ENCODE measurements around the gene CRIP2. TPM values are rescaled to one million over a fixed set of nuclear protein-coding genes. Genes with fewer than 3 reads are reported as not detected.

Gene CRIP2
- total RNA-seq, 2 experiments from 2014 or later = 0.16 to 0.41 TPM

DNA sequence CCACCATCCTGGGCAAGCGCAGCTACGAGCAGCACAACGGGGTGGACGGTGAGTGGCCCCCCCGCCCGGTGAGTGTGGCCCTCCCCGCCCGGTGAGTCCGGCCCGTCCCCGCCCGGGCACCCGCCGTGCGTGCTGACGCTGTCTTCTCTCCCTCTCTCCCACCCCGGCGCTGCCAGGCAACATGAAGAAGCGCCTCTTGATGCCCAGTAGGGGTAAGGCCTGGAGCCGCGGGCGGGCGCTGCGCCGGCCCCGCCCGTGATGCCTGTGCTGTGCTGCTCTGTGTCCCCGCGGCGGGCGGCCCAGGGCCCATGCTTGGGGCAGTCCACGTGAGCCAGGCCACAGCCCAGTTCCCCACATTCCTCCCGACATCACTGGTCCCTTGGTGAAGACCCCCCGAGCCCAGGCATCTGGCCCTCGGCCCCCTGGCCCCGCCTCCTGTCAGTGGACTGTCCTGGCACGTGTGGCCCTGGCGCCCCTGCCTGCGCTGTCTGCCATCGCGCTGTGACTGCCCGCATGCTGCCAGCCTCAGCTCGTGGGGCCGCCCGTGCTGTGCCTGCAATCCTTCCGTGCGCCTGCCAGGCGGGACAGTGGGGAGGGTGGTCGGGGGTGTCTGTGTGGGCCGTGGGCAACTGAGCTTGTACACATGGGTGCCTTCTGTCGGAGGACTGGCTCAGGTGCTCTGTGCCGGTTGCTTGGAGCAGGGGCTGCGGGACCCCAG, 7.9 kb upstream of the CRIP2 start:
- no peak overlapping the region for H3K4me3 Mint-ChIP-seq
- H3K36me3 Mint-ChIP-seq = peaks cover 2% of the 10 kb centered on the region
- no peaks in the 10 kb centered on the region for H3K4me1 Mint-ChIP-seq
- no peaks in the 10 kb centered on the region for H3K9me3 Mint-ChIP-seq
- H3K27me3 Mint-ChIP-seq = no peaks in the 10 kb centered on the region
- H3K27ac Mint-ChIP-seq = no peak overlapping the region
- DNase-seq = no peak

DNA sequence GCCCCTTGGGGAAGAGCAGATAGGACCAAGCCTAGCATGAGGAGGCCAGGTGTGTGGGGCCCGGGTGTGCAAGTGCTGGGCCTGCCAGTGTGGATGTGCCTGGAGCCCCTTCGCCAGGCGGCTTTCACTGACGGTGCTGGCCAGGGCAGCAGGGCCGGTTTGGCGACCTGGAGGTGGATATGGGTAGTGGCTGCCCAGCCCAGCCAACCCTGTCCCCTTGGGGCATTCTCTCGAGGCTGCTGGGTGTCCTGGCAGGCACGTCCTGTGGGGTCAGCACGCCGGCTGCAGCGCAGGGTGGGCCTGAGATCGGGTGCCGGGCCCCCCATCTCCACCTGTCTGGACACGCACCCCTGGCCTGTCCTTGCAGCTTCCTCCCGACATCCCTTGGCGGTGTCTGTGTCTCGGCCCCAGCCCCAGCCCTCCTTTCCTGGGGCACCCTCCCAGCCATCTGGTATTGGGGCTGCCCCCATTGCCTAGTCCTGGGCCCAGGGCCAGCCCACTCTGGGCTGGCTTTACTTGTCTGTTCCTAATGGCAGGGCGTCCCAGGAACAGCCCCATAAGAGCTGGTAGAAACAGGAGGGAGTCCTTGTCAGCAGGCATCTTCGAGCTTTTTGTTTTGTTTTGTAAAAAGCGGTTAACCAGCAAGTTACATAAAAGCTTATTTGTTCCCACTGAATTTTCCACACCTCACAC, 7.2 kb upstream of the CRIP2 start:
- no peaks in the 10 kb centered on the region for H3K4me1 Mint-ChIP-seq
- H3K4me3 Mint-ChIP-seq = no peak overlapping the region
- H3K27ac Mint-ChIP-seq = no peak overlapping the region
- peaks cover 2% of the 10 kb centered on the region for H3K36me3 Mint-ChIP-seq
- no peaks in the 10 kb centered on the region for H3K27me3 Mint-ChIP-seq
- no peaks in the 10 kb centered on the region for H3K9me3 Mint-ChIP-seq
- DNase-seq = no peak

DNA sequence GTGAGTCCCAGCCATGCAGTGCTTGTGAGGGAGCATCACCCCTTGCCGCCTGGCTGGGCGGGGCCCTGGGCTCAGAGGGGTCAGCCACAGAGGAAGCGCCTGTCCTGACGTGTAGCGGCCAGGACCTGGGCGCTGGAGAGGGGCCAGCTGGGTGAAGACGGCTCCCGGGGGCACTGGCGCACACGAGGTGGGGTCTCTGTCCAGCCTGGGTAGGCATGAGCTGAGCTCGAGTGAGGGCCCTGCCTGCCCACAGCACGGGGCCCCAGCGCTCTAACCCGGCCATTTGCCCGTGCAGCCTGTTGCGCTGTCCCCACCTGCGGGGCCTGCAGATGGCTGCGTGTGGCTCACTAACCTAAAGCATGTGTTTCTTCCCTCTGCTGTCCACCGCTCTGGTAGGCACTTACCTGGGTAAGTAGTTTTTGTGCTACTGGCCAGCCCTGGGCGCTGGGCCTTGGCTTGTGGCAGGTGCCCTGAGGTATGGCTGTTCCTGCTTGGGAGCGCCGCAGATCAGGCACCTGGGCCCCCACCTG, 6.6 kb upstream of the CRIP2 start:
- H3K27ac Mint-ChIP-seq = no peak overlapping the region
- H3K36me3 Mint-ChIP-seq = peaks cover 2% of the 10 kb centered on the region
- no peaks in the 10 kb centered on the region for H3K4me1 Mint-ChIP-seq
- no peak for DNase-seq
- H3K4me3 Mint-ChIP-seq = no peak overlapping the region
- no peaks in the 10 kb centered on the region for H3K27me3 Mint-ChIP-seq
- no peaks in the 10 kb centered on the region for H3K9me3 Mint-ChIP-seq

DNA sequence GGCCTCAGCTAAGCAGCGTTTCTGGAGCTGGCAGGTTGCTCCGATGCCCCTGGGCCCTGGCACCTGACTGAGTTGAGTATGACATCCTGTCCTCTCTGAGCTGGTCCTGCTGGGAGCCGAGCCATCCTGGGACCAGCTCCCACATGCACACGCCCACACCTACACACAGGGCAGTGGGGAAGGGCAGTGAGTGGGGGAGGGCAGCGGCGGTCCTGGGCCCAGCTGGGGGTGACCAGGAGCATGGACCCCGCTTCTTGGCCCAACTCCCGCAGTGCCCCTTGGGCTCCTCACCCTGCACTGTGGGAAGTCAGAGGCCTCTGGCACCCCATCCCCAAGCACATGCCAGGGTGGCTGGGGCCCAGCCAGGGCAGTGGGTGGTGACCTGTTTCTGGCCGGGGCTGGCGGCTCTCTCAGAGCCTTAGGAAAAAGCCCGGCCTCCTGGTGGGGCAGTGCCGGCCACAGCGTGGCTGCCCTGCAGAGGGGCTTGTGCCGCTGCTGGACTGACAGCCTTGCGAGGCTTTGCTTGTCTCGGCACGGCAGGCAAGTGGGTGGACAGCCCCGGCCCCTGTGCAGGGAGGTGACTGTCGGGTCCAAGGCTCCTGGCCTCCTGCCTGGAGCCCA, 5.9 kb upstream of the CRIP2 start:
- no peak overlapping the region for H3K4me3 Mint-ChIP-seq
- H3K27me3 Mint-ChIP-seq = no peaks in the 10 kb centered on the region
- peaks cover 2% of the 10 kb centered on the region for H3K36me3 Mint-ChIP-seq
- no peaks in the 10 kb centered on the region for H3K4me1 Mint-ChIP-seq
- H3K27ac Mint-ChIP-seq = no peak overlapping the region
- no peaks in the 10 kb centered on the region for H3K9me3 Mint-ChIP-seq
- DNase-seq = no peak

DNA sequence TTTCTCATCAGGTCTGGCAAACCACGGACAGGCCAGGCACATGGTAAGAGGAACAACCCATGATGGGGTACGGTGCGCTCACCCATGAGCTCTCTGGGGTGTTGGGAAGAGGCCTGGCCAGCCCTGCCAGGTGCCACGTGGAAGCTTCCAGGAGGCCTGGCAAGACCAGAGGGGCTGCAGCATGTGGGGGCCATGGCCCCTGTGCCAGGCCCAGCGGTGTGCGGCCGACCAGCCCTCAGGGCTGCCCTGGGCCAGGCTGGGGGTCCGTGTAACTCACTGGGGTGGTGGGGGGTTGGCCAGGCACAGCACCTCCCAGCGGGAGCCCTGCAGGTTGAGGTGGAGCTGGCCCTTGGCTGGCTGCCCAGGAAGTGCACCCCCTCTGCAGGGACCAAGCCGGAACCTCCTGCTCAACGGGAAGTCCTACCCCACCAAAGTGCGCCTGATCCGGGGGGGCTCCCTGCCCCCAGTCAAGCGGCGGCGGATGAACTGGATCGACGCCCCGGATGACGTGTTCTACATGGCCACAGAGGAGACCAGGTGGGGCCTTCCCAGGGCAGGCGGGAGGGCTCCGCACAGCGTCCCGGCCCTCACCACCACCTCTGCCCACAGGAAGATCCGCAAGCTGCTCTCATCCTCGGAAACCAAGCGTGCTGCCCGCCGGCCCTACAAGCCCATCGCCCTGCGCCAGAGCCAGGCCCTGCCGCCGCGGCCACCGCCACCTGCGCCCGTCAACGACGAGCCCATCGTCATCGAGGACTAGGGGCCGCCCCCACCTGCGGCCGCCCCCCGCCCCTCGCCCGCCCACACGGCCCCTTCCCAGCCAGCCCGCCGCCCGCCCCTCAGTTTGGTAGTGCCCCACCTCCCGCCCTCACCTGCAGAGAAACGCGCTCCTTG, 4.9 kb upstream of the CRIP2 start:
- H3K27me3 Mint-ChIP-seq = no peaks in the 10 kb centered on the region
- DNase-seq = no peak
- no peaks in the 10 kb centered on the region for H3K36me3 Mint-ChIP-seq
- H3K4me3 Mint-ChIP-seq = no peak overlapping the region
- H3K4me1 Mint-ChIP-seq = no peaks in the 10 kb centered on the region
- no peak overlapping the region for H3K27ac Mint-ChIP-seq
- H3K9me3 Mint-ChIP-seq = no peaks in the 10 kb centered on the region

DNA sequence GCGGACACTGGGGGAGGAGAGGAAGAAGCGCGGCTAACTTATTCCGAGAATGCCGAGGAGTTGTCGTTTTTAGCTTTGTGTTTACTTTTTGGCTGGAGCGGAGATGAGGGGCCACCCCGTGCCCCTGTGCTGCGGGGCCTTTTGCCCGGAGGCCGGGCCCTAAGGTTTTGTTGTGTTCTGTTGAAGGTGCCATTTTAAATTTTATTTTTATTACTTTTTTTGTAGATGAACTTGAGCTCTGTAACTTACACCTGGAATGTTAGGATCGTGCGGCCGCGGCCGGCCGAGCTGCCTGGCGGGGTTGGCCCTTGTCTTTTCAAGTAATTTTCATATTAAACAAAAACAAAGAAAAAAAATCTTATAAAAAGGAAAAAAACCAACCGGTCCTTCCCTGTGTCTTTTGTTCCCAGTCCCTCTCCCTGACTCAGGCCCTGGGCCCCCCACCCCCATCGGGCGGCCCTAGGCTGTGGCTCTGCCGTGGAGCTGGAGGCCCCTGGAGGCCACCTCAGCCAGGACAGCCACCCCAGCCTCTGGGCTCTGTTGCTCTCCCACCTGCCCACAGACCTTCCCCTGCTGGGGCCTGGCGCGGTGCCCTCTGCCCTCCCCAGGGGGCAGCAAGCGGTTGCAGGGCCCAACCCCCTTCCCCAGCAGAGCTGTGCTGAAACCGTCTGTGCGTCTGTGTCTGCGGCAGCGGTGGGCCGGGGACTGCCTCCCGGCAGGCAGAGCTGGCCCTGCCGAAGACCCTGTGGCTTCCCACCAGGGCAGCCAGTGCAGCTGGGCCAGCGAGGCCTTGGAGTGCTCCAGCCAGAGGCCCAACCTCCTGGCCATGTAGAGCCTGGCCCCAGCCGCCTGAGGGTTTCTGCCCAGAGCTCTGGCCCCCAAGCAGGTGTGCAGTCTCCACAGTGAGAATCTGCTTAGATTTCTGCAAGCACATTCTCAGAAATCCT, 4.0 kb upstream of the CRIP2 start:
- Mint-ChIP-seq H3K27ac (no peak overlapping the region), H3K4me3 (no peak overlapping the region), H3K27me3 (peaks cover 4% of the 10 kb centered on the region), H3K9me3 (no peaks in the 10 kb centered on the region), H3K36me3 (no peaks in the 10 kb centered on the region), H3K4me1 (no peaks in the 10 kb centered on the region)
- DNase-seq = no peak

DNA sequence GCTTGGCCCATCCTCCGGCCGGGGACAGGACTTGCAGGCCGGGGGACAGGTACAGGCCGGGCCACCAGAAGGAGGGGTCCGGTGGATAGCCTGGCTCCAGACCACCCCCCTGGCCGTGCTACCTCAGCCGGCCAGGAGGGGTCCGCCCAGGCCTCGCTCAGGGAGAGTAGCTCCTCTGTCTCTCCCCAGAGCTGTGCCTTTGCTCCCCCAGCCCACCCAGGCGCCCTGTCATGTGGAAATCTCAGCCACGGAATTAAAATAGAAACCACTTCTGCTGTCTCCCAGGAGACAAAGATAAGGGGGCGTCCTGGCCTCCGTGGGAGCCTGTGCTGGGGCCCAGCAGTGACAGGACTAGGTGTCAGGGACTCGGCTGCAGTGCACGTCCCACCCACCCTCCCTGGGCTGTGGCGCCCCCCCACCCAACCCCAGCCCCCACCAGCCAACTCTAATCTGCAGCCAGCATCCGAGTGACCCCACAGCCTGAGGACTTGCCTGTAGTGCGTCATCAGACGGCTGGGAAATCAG, 3.3 kb upstream of the CRIP2 start:
- H3K27me3 Mint-ChIP-seq = peaks cover 11% of the 10 kb centered on the region
- DNase-seq = no peak
- no peaks in the 10 kb centered on the region for H3K9me3 Mint-ChIP-seq
- H3K27ac Mint-ChIP-seq = no peak overlapping the region
- H3K36me3 Mint-ChIP-seq = no peaks in the 10 kb centered on the region
- no peak overlapping the region for H3K4me3 Mint-ChIP-seq
- H3K4me1 Mint-ChIP-seq = no peaks in the 10 kb centered on the region

DNA sequence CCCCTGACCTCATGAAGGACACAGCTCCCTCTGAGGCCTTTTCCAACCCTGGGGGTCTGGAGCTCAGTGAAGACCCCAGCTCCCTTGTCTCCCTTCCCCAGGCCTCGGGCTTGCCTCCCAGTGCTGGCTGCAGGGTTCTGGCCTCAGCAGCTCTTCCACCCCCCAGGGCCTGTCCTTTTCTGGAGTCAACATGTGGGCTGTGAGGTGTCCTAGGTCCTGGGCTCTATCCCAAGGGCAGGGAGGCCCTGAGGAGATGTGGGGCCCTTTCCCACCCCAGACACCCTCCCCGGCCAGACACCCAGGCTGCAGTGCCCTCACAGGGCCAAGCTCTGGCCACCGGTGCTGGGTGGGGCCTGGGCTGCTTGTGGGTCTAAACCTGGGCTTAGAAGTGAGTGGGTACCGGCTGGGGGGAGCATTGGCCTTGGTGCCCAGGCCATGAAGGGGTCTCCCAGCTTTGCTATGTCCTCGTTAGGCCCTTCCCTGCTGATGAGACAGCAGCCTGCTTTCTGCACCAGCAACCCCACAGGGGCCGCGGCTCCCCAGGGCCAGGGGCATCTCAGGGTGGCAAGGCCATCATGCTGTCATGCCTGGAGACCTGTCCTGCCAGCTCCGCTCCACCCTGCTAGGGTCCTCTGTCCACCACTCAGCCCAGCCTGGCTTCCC, 2.7 kb upstream of the CRIP2 start:
- Mint-ChIP-seq H3K4me1 (peaks cover 1% of the 10 kb centered on the region), H3K27me3 (peaks cover 15% of the 10 kb centered on the region), H3K36me3 (no peaks in the 10 kb centered on the region), H3K4me3 (no peak overlapping the region), H3K27ac (no peak overlapping the region), H3K9me3 (no peaks in the 10 kb centered on the region)
- DNase-seq = no peak

DNA sequence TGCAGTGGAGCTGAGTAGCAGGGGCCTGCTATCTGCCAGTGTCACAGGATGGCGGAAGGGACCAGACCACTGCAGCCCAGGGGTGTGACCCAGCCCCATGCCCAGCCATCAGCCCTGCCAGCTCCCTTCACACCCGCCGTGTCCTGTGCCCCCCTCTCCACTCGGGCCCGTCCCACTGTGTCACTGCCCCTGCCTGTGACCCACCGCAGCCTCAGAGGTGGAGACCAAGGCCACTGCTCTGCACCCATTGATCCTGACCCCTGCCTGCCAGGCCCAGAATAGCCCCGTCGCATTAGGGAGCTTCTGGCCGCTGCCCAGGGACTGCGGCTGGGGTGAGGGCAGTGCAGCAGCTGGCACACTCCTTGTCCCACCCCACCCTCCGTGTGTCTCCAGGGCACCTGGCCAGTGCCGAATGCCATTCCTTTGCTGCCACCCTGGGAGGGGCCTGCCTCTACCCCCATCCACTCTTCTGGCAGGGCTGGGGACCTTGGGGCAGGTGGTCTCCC, 2.1 kb upstream of the CRIP2 start:
- no peak overlapping the region for H3K4me3 Mint-ChIP-seq
- no peak for DNase-seq
- H3K27ac Mint-ChIP-seq = no peak overlapping the region

DNA sequence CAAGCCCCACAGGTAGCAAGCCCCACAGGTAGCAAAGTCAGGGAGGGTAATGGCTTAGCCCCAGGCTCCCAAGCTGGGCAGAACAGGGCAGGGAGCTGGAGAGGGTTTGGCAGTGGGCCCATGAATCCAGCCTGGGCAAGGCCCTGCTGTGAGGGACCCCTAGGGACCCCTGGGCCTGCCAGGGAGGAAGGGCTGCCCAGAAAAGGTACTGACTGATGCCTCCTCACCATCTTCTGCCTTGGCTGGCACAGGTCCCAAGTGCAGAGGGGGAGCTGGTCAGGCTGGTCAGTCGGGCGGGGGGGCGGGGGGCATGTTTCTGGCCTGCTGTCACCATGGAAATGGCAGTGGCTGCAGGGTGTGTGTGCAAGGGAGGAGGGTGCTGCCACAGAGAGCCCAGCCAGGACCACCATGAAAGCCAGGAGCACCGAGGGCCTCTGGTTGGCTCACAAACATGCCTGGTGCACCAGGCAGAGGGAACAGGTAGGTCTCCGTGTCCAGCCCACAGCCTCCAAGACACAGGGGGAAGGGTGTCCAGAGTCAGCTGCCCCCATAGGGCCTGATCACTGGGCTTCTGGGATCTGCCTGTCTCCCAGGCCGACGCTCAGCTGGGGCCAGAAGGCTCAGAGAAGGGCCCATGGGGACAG, 1.5 kb upstream of the CRIP2 start:
- Mint-ChIP-seq H3K4me1 (peaks cover 5% of the 10 kb centered on the region), H3K36me3 (no peaks in the 10 kb centered on the region), H3K9me3 (peaks cover 3% of the 10 kb centered on the region), H3K27ac (no peak overlapping the region), H3K27me3 (peaks cover 25% of the 10 kb centered on the region), H3K4me3 (no peak overlapping the region)
- DNase-seq = no peak

More for the DNA sequence above, 2.1 kb upstream of the CRIP2 start:
- Mint-ChIP-seq H3K4me1 (peaks cover 5% of the 10 kb centered on the region), H3K36me3 (no peaks in the 10 kb centered on the region), H3K27me3 (peaks cover 21% of the 10 kb centered on the region), H3K9me3 (peaks cover 3% of the 10 kb centered on the region)

DNA sequence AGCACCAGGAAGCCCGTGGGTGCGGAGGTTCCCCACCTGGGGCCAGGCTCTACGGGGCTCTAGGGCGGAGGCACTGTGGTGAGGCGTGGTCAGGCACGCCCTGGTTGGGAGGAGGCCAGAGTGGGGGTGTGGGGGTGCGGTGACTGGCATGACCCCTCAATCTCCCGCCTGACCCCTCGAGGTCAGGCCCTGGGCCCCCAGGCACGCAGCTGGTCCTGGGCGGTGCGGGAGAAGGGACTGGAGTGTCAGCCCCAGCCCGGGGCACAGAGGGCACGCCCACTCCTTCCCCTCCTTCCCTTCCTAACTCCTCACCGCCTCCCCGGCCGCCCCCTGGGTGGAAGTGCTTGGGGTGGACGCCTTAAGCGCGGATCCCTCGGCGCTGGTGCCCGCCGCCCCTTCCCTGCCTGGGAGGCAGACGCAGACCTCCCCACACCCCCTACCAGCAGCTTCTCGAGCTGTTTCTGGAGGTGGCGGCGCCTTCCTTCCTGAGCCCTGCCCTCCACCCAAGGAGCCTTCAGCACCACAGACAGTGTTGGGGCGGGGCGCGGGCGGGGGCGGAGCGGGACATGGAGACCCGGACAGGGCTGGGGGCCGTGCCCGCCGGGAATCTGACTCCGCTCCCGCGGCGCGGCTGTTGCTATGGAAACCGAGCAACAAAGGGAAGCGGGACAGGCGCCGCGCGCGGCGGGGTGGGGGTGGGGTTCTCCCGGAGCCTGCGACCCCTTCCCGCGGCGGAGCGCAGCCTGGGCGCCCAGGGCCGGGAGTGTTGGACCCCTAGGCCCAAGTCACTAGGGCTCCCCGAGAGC, 741 bp upstream of the CRIP2 start:
- Mint-ChIP-seq H3K9me3 (peaks cover 3% of the 10 kb centered on the region), H3K36me3 (no peaks in the 10 kb centered on the region), H3K27ac (no peak overlapping the region), H3K4me1 (peaks cover 5% of the 10 kb centered on the region), H3K4me3 (no peak overlapping the region), H3K27me3 (peaks cover 25% of the 10 kb centered on the region)
- peak; percentile 50 for DNase-seq
